ENCODE results near the gene IFITM1. TPM values are rescaled to one million over a fixed set of nuclear protein-coding genes. Genes with fewer than 3 reads are reported as not detected.

The IFITM1 gene
- 9.6 and 32.7 TPM in 2 replicates for total RNA-seq

DNA sequence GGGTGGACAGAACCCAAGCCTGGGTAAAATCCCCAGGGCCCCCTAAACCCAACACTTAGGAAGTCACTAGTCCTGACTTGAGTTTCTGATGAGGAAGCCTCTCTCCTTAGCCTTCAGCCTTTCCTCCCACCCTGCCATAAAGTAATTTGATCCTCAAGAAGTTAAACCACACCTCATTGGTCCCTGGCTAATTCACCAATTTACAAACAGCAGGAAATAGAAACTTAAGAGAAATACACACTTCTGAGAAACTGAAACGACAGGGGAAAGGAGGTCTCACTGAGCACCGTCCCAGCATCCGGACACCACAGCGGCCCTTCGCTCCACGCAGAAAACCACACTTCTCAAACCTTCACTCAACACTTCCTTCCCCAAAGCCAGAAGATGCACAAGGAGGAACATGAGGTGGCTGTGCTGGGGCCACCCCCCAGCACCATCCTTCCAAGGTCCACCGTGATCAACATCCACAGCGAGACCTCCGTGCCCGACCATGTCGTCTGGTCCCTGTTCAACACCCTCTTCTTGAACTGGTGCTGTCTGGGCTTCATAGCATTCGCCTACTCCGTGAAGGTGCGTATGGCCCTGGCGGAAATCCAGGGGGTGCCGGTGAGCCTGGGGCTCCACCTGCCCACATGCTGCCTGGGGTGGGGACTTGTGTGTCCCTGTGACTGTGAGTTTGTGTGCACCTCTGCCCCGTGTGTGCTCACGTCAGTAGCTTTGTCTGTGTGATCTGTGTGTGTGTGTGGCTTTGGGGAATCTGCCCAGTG, at the start of gene IFITM1:
Gene IFITM1 (plus strand): TSS at position 254 of the 767 bp plus-strand sequence. CDS start 131 bp downstream, at position 385.

DNA sequence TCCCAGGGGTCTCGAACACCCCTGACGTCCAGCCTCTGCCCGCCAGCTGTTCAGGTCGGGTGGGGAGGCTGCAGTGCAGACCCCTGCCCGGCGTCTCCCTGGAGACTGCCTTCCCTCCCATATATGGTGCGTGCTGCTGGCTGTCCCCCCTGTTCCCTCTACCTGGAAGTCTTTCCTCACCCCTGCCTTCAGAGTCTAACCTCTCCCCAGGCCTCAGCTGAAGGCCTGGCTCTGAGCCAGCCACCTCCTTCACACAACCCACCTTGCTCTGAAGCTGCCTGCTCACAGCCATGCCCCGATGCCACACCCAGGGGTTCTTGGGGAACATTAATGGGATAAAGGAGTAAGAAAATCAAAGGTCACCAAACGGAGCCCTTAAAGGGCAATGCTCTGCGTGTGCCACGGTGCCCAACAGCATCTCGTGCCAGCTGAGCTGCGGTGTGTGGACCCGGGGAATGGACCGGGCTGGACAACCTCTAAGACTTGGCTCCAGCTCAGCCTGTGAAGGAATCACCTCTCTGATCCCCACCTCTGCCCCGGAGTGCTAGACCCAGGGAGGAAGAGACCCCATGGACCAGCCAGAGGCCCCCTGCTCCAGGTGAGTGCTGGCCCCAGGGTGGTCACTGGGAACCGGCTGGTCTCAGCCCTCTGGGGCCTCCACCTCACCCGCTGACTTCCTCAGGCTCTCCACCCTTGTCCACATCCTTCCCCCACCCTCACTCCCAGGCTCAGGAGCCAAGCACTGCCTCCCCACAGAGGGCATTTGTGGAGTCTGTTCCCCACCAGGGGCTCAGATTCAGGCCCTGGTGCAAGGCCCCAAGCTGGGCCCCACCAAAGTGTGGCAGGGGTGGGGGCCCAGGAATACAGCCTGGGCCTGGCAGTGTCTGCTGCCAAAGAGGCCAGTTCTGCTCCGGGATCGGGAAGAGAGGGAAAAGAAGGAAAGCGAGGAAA, 35.6 kb upstream of the IFITM1 start, which contains the start of gene NLRP6:
Gene NLRP6 (plus strand): TSS at position 407 of the 951 bp plus-strand sequence. CDS start 163 bp downstream, at position 570.

DNA sequence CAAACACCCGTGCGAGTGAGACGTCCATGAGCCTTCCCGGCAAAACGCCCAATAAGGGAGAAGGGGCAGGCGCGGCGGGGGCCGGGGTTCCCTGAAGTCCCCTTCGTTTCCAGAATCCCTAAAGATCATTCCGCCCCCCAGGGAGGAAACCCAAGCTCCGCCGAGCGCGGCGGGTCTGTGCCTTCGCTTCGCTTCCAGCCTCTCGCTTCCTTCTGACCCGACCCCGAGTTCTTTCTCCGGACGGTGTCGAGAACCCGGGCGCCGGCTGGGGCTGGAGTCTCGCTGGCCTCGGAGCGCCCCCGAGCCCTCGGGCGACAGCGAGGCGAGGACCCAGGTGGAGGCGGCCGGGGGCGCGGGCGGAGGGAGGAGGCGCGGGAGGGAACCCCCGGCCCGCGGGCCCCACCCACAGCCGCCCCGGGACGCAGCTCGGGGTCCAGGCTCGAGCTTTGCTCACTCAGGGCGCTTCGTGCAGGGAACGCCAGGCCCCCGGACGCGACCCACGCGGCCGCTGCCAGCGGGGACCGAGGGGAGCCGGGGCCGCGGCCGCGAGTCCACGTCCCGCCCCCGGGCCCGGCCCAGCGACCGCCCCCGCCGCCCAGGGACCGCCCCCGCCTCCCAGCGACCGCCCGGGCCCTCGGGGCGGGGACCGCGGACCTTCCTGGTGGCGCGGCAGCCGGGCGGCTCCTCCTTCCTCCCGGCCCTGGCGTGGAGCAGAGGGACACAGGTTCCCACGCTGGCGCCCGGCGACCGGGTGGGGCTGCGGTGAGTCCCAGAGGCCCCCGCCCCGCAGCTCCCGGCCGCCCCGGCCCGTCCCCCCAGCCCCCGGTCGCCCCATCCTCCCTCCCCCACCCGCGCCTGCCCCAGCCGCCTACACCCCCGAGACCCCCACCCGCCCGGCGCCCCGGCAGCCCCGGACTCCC, 25.1 kb upstream of the IFITM1 start, which contains the start of gene PGGHG:
Gene PGGHG (plus strand): TSS at position 649 of the 920 bp plus-strand sequence. CDS start 691 bp downstream, outside the sequence.

DNA sequence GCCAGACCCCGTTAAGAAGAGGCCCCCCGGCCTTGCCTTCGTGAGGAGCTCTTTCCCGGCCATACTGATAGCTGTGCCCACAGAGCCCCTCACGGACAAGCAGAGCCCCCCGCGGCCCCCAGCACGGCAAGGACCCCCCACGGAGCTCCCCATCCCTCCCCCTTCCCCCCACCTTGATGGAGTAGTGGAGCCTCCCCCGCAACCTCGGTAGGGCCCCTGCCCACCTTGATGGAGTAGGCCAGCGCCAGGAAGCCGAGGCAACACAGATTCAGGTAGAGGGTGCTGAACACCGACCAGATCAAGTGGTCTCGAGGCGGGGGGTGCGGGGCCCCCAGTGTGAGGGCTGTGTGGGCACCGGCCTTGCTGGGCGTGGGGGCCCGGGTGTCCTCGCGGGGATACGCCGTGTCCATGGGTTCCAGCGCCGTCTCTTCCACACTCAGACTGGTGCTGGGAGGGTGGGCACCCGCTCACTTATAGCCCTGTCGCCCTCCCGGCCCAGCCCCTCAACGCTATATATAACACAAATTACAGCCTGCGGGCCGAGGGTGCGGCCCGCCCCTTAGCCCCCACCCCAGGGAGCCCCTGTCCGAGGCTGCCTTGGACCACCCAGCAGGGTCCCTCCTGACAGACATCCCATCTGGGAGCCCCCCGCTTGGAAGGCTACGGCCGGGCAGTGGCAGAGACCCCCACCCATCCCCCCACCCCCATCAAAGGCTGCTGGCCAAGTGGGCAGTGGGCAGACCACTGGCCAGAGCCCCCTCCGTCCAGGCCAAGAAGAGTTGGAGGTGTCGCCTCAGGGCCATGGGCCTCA, 14.6 kb upstream of the IFITM1 start, which contains the start of gene IFITM5:
Gene IFITM5 (minus strand): TSS at position 446 of the 811 bp plus-strand sequence. CDS start 36 bp downstream, at position 410.

DNA sequence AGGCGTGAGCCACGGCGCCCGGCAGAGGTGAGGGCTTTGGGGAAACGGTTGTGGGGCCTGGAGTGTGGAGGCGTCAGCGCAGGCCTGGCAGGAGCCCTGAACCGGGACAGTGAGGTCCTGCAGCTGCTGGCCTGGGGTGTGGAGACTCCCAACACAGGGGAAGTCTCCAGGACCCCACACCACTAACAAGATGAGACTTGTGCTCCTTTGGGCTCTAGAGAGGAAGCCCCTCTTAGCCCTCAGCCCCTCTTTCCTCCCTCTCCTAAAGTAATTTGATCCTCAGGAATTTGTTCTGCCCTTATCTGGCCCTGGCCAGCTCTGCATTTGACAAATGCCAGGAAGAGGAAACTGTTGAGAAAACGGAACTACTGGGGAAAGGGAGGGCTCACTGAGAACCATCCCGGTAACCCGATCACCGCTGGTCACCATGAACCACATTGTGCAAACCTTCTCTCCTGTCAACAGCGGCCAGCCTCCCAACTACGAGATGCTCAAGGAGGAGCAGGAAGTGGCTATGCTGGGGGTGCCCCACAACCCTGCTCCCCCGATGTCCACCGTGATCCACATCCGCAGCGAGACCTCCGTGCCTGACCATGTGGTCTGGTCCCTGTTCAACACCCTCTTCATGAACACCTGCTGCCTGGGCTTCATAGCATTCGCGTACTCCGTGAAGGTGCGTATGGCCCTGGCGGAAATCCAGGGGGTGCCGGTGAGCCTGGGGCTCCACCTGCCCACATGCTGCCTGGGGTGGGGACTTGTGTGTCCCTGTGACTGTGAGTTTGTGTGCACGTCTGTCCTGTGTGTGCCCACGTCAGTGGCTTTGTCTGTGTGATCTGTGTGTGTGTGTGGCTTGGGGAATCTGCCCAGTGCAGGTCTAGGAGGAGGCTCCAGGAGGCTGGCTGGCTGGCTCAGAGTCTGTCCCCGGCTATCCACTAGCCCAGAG, 5.8 kb upstream of the IFITM1 start, which contains the start of gene IFITM2:
Gene IFITM2 (plus strand): TSS at position 51 of the 943 bp plus-strand sequence. CDS start 377 bp downstream, at position 428.

Small RNA genes lying within 50 kb of the gene (small RNA-seq; reads per million reads assigned to genes)
- gene AC136475.6 = not detected

Other genes starting within 250 kb of the IFITM1 start
- not detected in 2 replicates for gene SCGB1C1, start 121.0 kb upstream of the IFITM1 start, total RNA-seq
- gene BET1L, start 106.6 kb upstream of the IFITM1 start, total RNA-seq = 16.4 and 17.3 TPM in 2 replicates
- 95.9 and 130 TPM in 2 replicates for gene RIC8A, start 106.3 kb upstream of the IFITM1 start, total RNA-seq
- 8.0 and 11.8 TPM in 2 replicates for gene SIRT3, start 77.7 kb upstream of the IFITM1 start, total RNA-seq
- gene PSMD13, start 77.1 kb upstream of the IFITM1 start, total RNA-seq = 117 TPM in 2 replicates
- under 0.01 TPM in 1 of 2 replicates, not detected in the other for gene NLRP6, start 35.6 kb upstream of the IFITM1 start, total RNA-seq
- 11.0 and 11.7 TPM in 2 replicates for gene PGGHG, start 24.9 kb upstream of the IFITM1 start, total RNA-seq
- gene IFITM5, start 14.5 kb upstream of the IFITM1 start, total RNA-seq = not detected in 2 replicates
- 62.6 and 170 TPM in 2 replicates for gene IFITM2, start 6.2 kb upstream of the IFITM1 start, total RNA-seq
- gene IFITM3, start 6.8 kb downstream of the IFITM1 start, total RNA-seq = 60.0 and 93.0 TPM in 2 replicates
- 0.59 and 0.73 TPM in 2 replicates for gene B4GALNT4, start 55.5 kb downstream of the IFITM1 start, total RNA-seq
- gene PKP3, start 80.2 kb downstream of the IFITM1 start, total RNA-seq = 1.8 and 2.5 TPM in 2 replicates
- 18.6 and 18.7 TPM in 2 replicates for gene SIGIRR, start 101.0 kb downstream of the IFITM1 start, total RNA-seq
- under 0.01 TPM in 1 of 2 replicates, not detected in the other for gene ANO9, start 128.0 kb downstream of the IFITM1 start, total RNA-seq
- gene PTDSS2, start 136.2 kb downstream of the IFITM1 start, total RNA-seq = 29.4 and 36.2 TPM in 2 replicates
- gene RNH1, start 193.2 kb downstream of the IFITM1 start, total RNA-seq = 425 and 460 TPM in 2 replicates
- gene HRAS, start 221.5 kb downstream of the IFITM1 start, total RNA-seq = 50.2 and 54.0 TPM in 2 replicates
- gene LRRC56, start 223.5 kb downstream of the IFITM1 start, total RNA-seq = 0.20 and 0.37 TPM in 2 replicates
- under 0.01 and 0.20 TPM in 2 replicates for gene LMNTD2, start 246.7 kb downstream of the IFITM1 start, total RNA-seq
- 0.73 and 1.6 TPM in 2 replicates for gene RASSF7, start 246.9 kb downstream of the IFITM1 start, total RNA-seq

Measured in subcutaneous preadipocyte (primary cell).